Erythroblast (primary cell): ENCODE results near the gene ID1.

Source experiments
- GATA1 ChIP-seq: IDR thresholded peaks from 2 replicates; pipeline ENCODE4 v1.6.1; 2011; ENCODE audit warnings: low read depth, mild to moderate bottlenecking, control low read depth, low read length, moderate library complexity
- POLR2A ChIP-seq: IDR thresholded peaks from 2 replicates; pipeline ENCODE4 v1.6.1; 2011; ENCODE audit warnings: mild to moderate bottlenecking, low read length

DNA sequence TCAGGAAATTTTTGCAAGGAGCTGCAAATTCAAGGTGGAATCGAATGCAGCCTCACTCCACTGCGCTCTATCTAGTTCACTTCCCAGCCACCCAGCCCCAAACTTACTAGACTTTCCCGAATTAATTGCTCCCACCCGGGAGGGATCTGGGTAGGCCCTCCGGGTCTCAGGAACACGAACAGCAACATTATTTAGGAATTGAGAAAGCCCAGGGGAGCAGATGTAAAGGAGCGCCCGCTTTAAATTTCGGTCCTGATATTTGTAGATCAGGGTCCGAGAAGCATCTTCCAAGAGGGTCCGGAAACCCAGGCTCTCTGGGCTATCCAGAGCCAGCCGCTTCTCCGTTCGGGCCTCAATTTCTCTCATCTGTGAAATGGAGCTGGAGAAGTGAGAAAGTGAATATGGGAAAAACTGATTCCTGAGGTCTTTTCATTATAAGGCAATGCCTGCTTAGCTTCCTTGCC, 490 bp upstream of the ID1 start:
- TF ChIP-seq POLR2A (no peak), GATA1 (no peak)
